GM18502 (cell line): ENCODE data around the gene RAB1B.
A peak's percentile ranks its signal among the peaks of the same experiment; 100 is the strongest.
"Not testable (repeated sequence)": the region's sequence is repeated elsewhere in the genome, so short reads cannot be mapped to it uniquely, and the experiment has no call there.

Experiments
- ATAC-seq: cut with Tn5 transposase; IDR thresholded peaks from one replicate; pipeline ENCODE4 v1.9.1; 2021; ENCODE audit warnings: mild to moderate bottlenecking; ENCODE audit not compliant: unreplicated experiment, poor library complexity

The RAB1B gene

DNA sequence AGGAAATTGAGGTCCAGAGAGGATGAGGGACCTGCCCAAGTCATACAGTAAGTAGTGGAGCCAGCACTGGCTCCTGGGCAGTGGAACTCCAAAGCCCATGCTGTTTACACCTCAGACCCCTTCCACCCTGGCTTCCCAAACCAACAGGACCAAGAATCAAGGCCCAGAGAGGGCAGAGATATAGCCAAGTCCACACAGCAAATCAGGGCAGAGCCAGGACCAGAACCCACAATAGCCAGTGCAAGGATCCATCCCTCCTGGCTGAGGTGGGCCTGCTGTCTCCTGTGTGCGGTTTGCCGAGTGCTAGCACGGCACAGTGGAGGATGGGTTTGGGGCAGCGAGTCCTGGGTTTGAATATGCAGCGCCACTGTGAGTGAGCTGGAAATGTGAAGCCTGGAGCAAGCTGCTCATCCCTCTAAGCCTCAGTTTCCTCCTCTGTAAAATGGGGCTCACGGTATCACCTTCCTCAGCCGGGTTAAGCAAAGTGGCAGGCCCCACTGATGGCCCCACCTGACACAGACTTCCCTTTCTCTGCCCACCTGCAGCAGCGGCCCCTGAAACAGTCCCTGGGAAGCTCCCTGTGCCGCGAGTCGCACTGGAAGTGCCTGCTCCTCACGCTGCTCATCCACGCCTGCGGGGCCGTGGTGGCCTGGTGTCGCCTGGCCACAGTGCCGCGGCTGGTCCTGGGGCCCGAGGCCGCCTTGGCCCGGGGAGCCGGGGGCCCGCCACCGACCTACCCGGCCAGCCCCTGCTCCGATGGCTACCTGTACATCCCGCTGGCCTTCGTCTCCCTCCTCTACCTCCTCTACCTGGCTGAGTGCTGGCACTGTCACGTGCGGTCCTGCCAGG lies 25.6 kb downstream of the RAB1B start:
- no peak for ATAC-seq

DNA sequence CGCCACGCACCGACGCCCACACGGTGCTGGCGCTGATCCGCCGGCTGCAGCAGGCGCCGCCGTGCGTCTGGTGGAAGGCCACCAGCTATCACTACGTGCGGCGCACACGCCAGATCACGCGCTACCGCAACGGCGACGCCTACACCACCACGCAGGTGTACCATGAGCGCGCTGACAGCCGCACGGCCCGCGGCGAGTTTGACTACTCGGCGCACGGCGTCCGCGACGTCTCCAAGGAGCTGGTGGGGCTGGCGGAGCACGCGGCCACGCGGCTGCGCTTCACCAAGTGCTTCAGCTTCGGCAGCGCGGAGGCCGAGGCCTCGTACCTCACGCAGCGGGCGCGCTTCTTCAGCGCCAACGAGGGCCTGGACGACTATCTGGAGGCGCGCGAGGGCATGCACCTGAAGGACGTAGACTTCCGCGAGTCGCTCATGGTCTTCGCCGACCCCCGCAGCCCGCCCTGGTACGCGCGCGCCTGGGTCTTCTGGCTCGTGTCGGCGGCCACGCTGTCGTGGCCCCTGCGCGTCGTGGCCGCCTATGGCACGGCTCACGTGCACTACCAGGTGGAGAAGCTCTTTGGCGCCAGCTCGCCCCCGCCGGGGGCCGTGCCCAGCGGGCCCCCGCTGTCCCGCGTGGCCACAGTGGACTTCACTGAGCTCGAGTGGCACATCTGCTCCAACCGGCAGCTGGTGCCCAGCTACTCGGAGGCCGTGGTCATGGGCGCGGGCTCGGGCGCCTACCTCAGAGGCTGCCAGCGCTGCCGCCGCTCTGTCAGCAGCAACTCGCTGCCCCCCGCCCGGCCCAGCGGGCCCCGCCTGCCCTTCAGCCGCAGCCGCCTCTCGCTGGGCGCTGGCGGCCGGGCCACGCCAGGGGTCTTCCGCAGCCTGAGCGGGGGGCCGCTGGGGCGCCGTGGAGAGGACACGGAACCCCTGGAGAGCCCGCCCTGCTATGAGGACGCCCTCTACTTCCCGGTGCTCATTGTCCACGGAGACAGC lies 26.5 kb downstream of the RAB1B start:
- ATAC-seq, result no peak

DNA sequence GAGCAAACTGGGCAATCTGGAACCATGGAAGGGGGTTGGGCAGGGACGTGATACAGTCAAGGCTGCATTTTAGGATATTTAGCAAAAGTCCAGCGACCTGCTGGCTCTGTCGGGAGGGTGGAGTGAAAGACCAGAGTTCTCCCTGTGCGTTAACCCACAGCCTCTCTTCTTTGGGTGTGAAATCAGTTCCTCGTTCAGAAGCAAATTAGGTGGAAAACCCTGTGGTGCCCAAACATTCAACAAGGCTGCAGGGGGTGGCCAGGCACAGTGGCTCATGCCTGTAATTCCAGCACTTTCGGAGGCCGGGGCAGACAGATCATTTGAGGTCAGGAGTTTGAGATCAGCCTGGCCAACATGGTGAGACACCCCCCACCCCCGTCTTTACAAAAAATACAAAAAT lies 29.2 kb downstream of the RAB1B start:
- ATAC-seq, result no peak

DNA sequence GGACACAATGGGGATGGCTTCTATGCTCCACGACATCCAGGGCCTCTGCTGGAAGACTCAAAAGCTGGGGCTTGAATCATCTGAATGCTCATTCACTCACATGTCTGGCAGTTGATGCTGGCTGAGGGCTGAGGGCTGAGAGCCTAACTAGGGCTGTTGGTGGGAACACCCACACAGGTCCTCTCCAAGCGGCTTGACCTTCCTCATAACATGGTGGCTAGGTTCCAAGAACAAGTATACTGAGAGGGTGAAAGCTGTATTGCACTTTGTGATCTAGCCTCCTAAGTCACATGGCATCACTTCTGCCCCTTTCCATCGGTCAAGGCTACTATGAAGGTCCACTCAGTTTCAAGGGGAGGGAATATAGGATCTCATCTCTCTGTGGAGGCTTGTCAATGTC lies 30.7 kb downstream of the RAB1B start:
- ATAC-seq, result no peak

GRCh38 chr11:66302656-66303055 lies 34.2 kb downstream of the RAB1B start:
- no peak for ATAC-seq

DNA sequence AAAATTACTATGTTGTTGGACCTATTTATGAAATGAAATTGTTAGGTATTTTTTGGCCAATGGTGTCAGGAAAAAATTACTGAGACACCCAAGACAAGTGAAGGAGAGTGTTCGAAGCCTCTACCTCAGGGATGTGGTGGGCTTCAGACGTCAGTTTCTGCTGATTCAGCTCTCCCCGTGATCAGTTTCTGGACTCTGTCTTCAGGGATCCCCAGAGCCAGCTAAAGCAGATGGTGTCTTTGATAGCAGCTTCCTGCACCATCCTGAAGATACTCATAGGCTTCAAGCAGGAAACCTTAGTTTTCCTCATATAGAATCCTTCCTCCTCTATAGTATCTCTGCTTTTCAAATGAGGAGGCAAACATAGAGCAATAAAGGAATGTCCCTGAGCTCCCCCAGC lies 41.0 kb downstream of the RAB1B start:
- ATAC-seq, result no peak

DNA sequence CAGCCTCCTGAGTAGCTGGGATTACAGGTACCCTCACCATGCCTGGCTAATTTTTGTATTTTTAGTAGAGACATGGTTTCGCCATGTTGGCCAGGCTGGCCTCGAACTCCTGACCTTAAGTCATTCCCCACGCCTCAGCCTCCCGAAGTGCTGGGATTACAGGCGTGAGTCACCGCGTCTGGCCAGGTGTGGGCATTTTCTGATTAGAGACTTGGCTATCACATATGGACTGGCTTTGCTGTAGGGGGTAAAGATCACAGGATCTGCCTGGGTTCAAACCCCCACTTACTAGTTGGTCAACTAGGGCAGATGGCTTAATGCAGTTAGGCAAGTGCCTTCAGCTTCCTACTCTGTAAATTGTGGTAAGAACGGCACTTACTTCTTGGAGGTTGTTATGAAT lies 41.9 kb downstream of the RAB1B start:
- no peak for ATAC-seq

- not testable (repeated sequence) for ATAC-seq
These were observed 42.5 kb downstream of the RAB1B start for GRCh38 chr11:66310803-66311440.

DNA sequence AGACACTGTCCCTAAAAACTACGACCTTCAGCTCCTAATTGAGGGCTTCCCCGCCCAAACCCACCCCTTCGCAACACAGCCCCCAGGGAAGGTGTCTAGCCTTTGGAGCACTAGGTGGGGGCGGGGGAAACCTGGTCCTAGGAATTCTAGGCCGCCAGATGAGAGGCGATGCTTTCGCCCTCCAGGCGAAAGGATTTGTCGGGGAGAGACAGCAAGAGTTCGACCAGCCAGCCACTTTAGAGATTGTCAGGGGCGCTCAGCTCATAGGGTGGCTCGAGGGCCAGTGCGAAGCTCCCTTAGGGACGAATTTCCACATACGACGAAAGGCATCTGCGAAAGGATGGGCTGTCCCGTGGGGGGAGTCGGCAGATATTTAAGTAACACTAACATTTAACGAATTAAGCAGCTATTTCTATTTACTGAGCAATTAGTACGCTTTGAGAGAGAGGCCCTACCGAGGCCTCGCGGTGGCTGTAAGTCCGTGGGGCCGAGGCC lies 43.1 kb downstream of the RAB1B start:
- ATAC-seq, result no peak

DNA sequence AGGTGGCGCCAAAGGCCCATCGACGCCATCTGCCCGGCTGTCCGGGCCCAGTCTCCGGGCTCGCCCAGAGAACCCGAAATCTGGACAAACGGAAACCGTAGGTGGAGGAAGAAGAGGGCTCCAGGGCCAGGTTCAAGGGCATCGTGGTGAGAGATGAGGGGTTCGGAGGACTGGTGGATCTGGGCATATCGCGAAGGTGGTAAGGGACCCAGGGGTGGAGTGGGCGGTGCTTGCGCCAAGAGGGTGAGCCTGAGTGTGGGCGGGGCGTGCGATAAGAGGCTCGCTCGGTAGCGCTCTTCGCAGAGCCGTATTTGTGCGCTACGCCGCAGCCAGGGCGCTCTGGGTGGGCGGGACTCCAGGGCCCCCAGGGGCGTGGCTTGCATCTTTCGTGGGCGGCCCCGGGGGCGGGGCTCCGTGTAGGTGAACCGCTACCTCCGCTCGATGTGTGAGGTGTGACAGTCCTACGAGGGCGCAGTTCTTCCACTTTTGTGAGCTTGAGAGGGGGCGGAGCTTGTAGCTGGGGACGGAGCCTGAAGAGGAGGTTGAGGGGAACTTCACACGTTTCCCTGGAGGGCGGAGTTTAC lies 43.6 kb downstream of the RAB1B start:
- ATAC-seq, result peak; percentile 76

DNA sequence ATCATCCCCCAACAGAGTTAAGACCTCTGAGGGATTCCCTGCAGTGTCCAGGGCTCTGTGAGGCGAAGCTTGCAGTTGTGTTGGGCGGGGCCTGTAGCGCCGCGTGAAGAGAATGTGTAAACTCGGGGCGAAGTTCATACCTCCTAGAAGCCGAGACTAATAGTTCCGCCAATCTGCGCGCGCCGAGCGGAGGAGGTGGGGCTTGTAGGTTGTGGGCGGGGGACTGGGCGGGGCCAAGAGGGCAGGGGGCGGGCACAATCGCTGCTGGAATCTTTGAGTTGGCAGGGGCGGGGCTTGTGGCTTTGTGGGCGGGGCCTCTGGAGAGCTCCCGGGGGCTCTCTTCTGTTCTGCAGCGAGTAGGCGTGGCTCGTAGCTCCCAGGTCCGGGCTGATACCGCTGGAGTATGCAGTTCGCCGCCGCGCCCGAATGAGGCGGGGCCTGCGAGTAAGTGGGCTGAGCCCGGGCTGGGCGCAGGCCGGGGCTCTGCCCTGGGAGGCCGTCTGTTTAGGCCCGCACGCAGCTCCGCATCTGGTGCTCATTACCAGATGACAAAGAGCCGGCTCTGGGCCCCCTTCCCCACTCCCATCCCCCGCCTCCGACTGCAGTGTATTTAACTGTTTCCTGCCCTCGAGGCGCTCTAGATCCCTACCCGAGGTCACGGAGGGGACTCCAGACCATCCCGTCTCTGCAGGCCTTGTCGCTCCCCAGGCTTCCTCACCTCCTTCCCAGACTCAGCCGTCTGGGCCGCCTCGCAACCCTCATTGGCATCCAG lies 44.3 kb downstream of the RAB1B start:
- peak; percentile 69 for ATAC-seq

DNA sequence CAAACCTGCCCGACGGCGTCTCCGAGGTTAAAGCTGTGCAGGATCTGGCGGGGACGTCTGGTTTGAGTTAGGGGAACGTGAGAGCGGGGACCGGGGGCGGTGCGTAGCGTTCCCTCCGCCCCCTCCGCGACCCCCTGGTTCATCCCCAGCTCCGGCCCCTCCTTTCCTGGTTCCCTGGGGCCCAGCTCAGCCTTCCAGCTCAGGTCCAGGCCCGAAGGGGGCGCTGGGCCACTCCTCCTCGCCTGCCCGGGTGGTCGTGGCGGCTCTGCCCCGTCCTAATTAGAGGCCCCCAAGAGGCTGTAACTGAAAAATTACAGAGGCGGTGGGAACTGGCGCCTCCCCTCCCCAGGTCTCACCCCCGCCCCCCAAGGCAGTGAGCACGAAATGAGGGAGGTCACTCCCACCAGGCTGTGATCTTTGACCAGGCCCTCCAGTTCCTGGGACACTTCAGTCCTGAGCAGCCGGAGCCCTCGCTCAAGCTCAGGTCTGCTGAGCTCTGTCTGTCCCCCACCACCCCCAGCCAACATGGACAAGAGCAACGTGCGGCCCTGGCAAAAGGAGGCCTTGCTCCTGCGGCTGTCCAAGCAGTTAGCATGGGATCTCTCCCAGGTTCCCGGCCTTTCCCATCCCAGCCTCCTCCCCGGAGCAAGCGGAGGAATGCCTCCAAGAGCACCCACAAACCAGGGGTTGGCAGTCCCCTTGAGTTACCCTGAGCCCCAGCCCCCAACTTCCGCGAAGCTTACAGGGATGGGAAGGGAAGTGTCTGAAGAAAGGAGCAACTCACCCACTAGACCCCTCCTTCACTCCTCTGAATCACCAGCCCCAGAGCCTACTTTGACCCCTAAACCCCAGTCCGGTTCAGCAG lies 45.1 kb downstream of the RAB1B start:
- no peak for ATAC-seq

GRCh38 chr11:66314186-66314501 lies 45.7 kb downstream of the RAB1B start:
- ATAC-seq, result no peak

- ATAC-seq, result no peak
These were observed 46.4 kb downstream of the RAB1B start for GRCh38 chr11:66314561-66315497.

GRCh38 chr11:66315498-66315885 lies 47.1 kb downstream of the RAB1B start:
- no peak for ATAC-seq

DNA sequence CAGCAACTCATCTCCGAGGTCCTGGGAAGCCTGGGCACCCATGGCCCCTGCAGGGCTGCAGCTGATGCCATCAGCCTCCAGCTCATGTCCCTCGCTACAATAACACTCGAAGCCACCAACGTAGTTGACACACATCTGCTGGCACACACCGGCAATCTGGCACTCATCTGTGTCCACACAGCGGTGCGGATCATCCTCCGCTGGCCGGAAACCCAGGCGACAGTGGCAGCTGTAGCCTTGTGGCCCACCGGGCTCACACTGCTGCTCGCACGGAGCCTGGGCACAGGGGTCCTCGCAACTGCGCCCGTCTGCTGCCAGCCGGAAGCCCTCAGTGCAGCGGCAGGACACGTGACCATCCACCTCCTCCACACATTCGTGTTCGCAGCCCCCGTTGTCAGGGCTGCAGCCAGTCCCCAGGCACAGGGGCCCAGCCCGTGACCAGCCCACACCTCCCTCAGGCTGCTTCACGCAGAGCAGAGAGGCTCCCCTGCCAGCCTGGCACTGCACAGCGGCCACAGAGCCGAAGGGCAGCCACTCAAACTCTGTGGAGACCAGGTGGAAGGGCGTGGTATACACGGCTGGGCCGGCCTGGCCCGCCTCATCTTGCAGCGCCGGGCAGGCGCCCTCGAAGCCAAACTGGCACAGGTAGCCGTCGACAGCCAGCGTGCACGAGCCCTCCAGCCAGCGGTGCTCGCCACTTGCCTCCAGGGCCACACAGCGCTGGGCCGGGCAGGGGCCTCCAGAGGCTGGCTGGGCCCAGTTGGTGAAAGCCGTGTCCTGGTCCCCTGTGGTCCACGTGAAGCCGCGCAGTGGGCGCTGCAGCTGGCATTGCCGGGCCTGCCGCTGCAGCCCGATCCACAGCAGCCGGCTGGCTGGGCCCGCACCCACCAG lies 47.7 kb downstream of the RAB1B start:
- no peak for ATAC-seq

DNA sequence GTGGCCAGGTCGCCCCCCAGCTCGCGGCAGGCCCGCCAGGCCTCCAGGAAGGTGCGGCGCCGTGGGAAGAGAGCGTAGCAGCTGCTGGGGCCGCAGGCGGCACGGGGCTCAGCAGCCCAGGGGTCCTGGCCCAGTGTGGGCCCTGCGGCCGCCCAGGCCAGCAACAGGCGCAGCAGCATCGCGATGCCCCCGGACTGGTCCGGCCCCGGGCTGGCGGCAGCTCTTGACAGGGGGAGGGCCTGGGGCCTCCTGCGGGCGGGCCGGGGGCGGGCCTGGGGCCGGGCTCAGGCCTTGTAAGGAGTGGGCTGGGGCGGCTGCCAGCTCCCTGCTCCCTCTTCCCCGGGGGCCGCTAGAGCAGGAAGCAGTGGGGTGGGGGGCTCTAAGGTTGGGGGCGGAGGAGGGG lies 48.4 kb downstream of the RAB1B start, which contains the start of gene CD248:
TSS of gene CD248 (minus strand) at position 196 of the 403 bp plus-strand sequence. CDS start at position 179, 17 bp downstream.
- no peak for ATAC-seq
